Neural cell (in vitro differentiated cells): ENCODE results near the gene DEFB114.

Experiments
- EP300 ChIP-seq: fragments of 450-650 bp; conservative IDR thresholded peaks from 2 replicates; pipeline ENCODE4 v1.6.1; 2014; ENCODE audit warnings: antibody characterized with exemption, mild to moderate bottlenecking, moderate library complexity; ENCODE audit not compliant: poor library complexity, severe bottlenecking
- EZH2 ChIP-seq: fragments of 200-600, 300-800 bp; shearing (Covaris generic), sonication (generic); IDR thresholded peaks from 2 replicates; pipeline ENCODE4 v1.6.1; 2014; ENCODE audit warnings: antibody characterized with exemption, low read length, borderline replicate concordance, mild to moderate bottlenecking; ENCODE audit not compliant: insufficient read depth, poor library complexity, severe bottlenecking
- MXI1 ChIP-seq: fragments of 450-650 bp; conservative IDR thresholded peaks from 2 replicates; pipeline ENCODE4 v1.6.1; 2014; ENCODE audit warnings: antibody characterized with exemption, mild to moderate bottlenecking; ENCODE audit not compliant: poor library complexity, severe bottlenecking
- POLR2AphosphoS5 ChIP-seq: IDR thresholded peaks from 2 replicates; pipeline ENCODE4 v1.6.1; 2012
- RAD21 ChIP-seq: fragments of 450-650 bp; conservative IDR thresholded peaks from 2 replicates; pipeline ENCODE4 v1.6.1; 2014; ENCODE audit warnings: antibody characterized with exemption, mild to moderate bottlenecking, moderate library complexity
- SMC3 ChIP-seq: fragments of 450-650 bp; conservative IDR thresholded peaks from 2 replicates; pipeline ENCODE4 v1.6.1; 2014; ENCODE audit warnings: antibody characterized with exemption, mild to moderate bottlenecking, moderate library complexity; ENCODE audit not compliant: poor library complexity
- TAF1 ChIP-seq: IDR thresholded peaks from 2 replicates; pipeline ENCODE4 v1.6.1; 2012; ENCODE audit warnings: low read depth
- TF ChIP-seq, protein P1 (sequence below): fragments of 450-650 bp; IDR thresholded peaks from 2 replicates; pipeline ENCODE4 v1.5.1; 2014; ENCODE audit warnings: antibody characterized with exemption, mild to moderate bottlenecking, moderate library complexity; ENCODE audit not compliant: poor library complexity, severe bottlenecking
- TF ChIP-seq, protein P2 (sequence below): IDR thresholded peaks from 2 replicates; pipeline ENCODE4 v1.6.1; 2012; ENCODE audit warnings: borderline replicate concordance

DNA sequence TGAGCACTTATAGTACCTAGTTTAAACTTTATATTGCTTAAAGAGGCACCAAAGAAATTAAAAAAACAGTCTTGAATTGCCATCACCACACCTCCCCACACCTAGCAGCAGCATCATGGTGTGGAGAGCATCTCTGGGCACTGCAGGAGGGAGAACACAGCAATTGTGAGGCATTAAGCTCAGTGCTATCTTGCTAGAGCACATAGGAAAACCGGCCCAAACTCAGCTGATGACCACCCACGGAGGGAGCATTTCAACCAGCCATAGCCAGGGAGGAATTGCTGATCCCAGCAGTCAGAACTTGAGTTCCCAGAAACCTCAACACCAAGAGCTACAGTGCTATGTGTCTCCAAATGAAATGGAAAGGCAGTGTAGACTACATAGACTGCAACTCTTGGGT lies 24.9 kb upstream of the DEFB114 start:
- TF ChIP-seq TAF1: no peak
- TF ChIP-seq, protein P1, sequence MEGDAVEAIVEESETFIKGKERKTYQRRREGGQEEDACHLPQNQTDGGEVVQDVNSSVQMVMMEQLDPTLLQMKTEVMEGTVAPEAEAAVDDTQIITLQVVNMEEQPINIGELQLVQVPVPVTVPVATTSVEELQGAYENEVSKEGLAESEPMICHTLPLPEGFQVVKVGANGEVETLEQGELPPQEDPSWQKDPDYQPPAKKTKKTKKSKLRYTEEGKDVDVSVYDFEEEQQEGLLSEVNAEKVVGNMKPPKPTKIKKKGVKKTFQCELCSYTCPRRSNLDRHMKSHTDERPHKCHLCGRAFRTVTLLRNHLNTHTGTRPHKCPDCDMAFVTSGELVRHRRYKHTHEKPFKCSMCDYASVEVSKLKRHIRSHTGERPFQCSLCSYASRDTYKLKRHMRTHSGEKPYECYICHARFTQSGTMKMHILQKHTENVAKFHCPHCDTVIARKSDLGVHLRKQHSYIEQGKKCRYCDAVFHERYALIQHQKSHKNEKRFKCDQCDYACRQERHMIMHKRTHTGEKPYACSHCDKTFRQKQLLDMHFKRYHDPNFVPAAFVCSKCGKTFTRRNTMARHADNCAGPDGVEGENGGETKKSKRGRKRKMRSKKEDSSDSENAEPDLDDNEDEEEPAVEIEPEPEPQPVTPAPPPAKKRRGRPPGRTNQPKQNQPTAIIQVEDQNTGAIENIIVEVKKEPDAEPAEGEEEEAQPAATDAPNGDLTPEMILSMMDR: no peak
- TF ChIP-seq, protein P2, sequence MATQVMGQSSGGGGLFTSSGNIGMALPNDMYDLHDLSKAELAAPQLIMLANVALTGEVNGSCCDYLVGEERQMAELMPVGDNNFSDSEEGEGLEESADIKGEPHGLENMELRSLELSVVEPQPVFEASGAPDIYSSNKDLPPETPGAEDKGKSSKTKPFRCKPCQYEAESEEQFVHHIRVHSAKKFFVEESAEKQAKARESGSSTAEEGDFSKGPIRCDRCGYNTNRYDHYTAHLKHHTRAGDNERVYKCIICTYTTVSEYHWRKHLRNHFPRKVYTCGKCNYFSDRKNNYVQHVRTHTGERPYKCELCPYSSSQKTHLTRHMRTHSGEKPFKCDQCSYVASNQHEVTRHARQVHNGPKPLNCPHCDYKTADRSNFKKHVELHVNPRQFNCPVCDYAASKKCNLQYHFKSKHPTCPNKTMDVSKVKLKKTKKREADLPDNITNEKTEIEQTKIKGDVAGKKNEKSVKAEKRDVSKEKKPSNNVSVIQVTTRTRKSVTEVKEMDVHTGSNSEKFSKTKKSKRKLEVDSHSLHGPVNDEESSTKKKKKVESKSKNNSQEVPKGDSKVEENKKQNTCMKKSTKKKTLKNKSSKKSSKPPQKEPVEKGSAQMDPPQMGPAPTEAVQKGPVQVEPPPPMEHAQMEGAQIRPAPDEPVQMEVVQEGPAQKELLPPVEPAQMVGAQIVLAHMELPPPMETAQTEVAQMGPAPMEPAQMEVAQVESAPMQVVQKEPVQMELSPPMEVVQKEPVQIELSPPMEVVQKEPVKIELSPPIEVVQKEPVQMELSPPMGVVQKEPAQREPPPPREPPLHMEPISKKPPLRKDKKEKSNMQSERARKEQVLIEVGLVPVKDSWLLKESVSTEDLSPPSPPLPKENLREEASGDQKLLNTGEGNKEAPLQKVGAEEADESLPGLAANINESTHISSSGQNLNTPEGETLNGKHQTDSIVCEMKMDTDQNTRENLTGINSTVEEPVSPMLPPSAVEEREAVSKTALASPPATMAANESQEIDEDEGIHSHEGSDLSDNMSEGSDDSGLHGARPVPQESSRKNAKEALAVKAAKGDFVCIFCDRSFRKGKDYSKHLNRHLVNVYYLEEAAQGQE: no peak
- TF ChIP-seq EP300: no peak
- TF ChIP-seq EZH2: no peak
- no peak for TF ChIP-seq RAD21
- no peak for TF ChIP-seq SMC3
- TF ChIP-seq MXI1: no peak
- TF ChIP-seq POLR2AphosphoS5: no peak
